Neutrophil (primary cell): ENCODE data around the gene FLT1.

Experiments
- H3K27ac ChIP-seq: fragments of 200-600 bp; sonication (generic); 2 replicates; pipeline ENCODE4 v1.5.1; 2016; ENCODE audit warnings: mild to moderate bottlenecking, moderate library complexity
- H3K27me3 ChIP-seq: fragments of 200-600 bp; sonication (generic); 2 replicates; pipeline ENCODE4 v1.6.0; 2016; ENCODE audit warnings: mild to moderate bottlenecking
- H3K36me3 ChIP-seq: fragments of 200-600 bp; sonication (generic); 2 replicates; pipeline ENCODE4 v1.5.1; 2017
- H3K4me1 ChIP-seq, 2 experiments: fragments of 200-600 bp in 1 of 2; sonication (generic) in 1 of 2; 1 replicate in 1 of 2; 2 replicates in 1 of 2; pipeline versions ENCODE4 v1.5.1 to v1.6.1; 2013 to 2016; ENCODE audit warnings: low read depth in 1 of 2, low read length in 1 of 2, mild to moderate bottlenecking in 1 of 2, moderate library complexity in 1 of 2; ENCODE audit not compliant: control insufficient read depth in 1 of 2, insufficient read depth in 1 of 2
- H3K4me3 ChIP-seq, 2 experiments: fragments of 200-600 bp in 1 of 2; sonication (generic) in 1 of 2; 1 replicate in 1 of 2; 2 replicates in 1 of 2; pipeline ENCODE4 v1.5.1; 2013 to 2016; ENCODE audit warnings: low read depth in 1 of 2, low read length in 1 of 2, mild to moderate bottlenecking in 1 of 2, moderate library complexity in 1 of 2
- H3K9me3 ChIP-seq: fragments of 200-600 bp; sonication (generic); 2 replicates; pipeline ENCODE4 v1.5.1; 2016
- TF ChIP-seq, protein P1 (sequence below): fragments of 200-600 bp; sonication (generic); IDR thresholded peaks from 2 replicates; pipeline ENCODE4 v1.5.1; 2016; ENCODE audit warnings: antibody characterized with exemption

The FLT1 gene

DNA sequence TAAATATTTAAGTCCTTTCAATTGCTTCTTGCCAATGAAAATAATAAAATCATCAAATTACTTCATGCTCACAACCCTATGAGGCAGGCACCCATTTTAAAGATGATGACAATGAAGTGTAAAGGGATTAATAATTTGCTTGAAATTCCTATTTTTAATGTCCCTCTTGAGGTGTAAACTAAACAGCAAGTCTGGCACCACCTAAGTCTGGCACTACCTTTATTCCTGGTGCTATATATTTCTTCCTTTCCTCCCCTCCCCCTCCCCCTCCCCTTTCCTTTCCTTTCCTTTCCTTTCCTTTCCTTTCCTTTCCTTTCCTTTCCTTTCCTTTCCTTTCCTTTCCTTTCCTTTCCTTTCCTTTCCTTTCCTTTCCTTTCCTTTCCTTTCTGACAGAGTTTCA, 42.2 kb downstream of the FLT1 start:
- Histone ChIP-seq H3K9me3 (peaks cover 6% of the 10 kb centered on the region), H3K4me3 (no peak overlapping the region), H3K36me3 (no peaks in the 10 kb centered on the region), H3K27ac (no peak overlapping the region), H3K4me1 (no peaks in the 10 kb centered on the region), H3K27me3 (peaks cover 24% of the 10 kb centered on the region)
- TF ChIP-seq, protein P1, sequence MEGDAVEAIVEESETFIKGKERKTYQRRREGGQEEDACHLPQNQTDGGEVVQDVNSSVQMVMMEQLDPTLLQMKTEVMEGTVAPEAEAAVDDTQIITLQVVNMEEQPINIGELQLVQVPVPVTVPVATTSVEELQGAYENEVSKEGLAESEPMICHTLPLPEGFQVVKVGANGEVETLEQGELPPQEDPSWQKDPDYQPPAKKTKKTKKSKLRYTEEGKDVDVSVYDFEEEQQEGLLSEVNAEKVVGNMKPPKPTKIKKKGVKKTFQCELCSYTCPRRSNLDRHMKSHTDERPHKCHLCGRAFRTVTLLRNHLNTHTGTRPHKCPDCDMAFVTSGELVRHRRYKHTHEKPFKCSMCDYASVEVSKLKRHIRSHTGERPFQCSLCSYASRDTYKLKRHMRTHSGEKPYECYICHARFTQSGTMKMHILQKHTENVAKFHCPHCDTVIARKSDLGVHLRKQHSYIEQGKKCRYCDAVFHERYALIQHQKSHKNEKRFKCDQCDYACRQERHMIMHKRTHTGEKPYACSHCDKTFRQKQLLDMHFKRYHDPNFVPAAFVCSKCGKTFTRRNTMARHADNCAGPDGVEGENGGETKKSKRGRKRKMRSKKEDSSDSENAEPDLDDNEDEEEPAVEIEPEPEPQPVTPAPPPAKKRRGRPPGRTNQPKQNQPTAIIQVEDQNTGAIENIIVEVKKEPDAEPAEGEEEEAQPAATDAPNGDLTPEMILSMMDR = no peak

DNA sequence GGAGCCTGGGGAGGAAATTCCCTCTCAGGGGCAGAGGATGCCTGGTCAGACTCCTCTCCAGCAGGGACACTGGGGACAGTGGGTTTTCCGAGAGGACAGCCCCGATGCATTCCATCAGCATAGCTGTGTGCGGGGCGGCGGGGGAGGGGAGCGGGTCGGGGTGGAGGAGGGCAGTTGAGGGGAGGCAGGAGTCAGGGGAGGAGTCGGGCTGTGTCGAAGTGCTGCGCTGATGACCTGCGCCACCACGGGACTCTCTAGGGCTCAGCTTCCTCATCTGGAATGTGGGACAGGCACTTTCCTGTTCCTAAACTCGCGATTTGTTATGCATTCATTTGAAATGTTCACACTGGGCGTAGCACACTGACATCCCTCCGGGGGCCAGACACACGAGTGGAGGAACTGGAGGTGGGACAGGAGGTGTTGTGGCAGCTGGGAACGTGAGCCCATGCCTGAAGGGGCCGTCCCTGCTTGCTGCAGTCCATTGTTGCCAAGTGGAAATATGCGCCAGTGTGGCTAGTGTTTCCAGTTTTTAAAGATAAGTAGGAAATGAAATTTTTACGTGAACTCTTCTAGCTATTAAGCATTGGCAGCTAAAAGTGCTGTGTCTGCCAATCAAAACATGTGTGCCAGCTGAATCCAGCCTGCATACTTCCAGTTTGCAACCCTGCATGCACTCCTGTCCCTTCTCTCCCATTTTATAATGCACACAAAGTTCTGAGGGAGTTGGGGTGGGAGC, 43.3 kb downstream of the FLT1 start:
- TF ChIP-seq, protein P1 = no peak
- H3K36me3 ChIP-seq = no peaks in the 10 kb centered on the region
- H3K27me3 ChIP-seq = peaks cover 24% of the 10 kb centered on the region
- H3K4me1 ChIP-seq = no peaks in the 10 kb centered on the region
- no peak overlapping the region for H3K4me3 ChIP-seq
- peaks cover 6% of the 10 kb centered on the region for H3K9me3 ChIP-seq
- H3K27ac ChIP-seq = no peak overlapping the region

DNA sequence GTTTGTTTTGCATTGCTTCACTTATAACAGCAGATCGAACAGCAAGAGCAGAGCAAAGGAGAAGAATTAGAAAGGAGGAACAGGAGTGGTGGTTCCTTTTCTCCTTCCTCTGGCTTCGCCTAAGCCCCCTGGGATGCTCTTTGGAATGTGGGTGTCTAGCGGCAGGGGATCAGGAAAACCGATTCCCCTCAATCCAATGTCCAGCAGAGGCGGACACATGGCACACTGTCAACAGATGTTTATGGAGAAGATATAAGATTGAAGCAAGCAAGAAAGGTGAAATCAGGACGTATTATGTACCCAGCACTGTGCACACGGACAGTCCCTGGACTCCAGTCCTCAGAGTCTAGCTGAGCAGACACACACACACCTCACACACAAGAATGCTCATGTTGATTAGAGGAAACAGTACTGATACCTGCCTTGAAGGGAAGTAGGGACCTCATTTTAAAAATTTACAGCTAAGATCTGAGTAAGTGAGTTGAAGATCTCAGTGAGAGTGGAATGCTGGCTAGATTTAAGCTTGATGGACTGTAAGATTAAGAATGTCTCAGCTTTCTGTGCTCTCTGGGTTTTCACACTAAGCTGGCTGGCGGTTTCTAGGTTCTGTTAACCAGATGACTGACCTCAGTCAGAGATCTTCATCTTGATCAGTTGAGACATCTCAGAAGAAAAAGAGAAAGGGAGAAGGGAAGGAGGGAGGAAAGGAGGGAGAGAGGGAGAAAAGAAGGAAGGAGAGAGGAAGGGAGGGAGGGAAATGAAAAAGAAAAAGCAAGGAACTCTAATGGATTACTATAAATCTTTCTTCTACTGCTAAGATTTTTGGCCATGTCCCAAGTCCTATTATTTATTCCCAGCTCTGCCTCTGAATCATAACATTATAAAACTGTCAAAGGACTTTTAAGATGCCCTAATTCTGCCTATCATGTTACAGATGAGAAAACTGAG, 44.8 kb downstream of the FLT1 start:
- H3K4me3 ChIP-seq = no peak overlapping the region
- H3K36me3 ChIP-seq = no peaks in the 10 kb centered on the region
- H3K9me3 ChIP-seq = peaks cover 6% of the 10 kb centered on the region
- H3K27ac ChIP-seq = no peak overlapping the region
- TF ChIP-seq, protein P1 = no peak
- peaks cover 24% of the 10 kb centered on the region for H3K27me3 ChIP-seq
- no peaks in the 10 kb centered on the region for H3K4me1 ChIP-seq

DNA sequence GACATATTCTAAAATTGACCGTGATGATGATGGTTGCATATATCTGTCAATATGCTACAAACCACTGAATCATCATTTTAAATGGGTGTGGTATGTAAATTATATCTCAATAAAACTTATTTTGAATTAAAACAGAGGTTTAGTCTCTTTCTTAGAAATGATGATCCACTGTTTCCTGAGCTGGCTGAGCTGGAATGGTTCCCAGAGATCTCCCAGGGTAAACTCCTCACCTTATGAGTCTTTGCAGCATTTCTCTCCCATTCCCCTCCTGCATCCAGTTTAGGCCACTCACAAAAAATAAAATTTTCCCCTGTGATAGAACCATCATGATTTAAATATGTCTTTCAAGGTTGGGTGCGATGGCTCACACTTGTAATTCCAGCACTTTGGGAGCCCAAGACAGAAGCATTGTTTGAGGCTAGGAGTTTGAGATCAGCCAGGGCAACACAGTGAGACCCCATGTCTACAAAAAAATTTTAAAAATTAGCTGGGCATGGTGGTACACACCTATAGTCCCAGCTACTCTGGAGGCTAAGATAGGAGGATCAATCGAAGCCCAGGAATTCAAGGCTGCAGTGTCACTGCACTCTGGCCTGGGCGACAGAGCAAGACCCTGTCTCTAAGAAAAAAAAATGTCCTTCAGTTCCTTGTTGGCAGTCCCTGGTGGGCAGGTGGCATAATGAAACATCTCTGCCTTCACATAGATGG, 46.1 kb downstream of the FLT1 start:
- TF ChIP-seq, protein P1 = no peak
- Histone ChIP-seq H3K9me3 (peaks cover 8% of the 10 kb centered on the region), H3K27ac (no peak overlapping the region), H3K4me1 (no peaks in the 10 kb centered on the region), H3K36me3 (no peaks in the 10 kb centered on the region), H3K4me3 (no peak overlapping the region), H3K27me3 (peaks cover 17% of the 10 kb centered on the region)

DNA sequence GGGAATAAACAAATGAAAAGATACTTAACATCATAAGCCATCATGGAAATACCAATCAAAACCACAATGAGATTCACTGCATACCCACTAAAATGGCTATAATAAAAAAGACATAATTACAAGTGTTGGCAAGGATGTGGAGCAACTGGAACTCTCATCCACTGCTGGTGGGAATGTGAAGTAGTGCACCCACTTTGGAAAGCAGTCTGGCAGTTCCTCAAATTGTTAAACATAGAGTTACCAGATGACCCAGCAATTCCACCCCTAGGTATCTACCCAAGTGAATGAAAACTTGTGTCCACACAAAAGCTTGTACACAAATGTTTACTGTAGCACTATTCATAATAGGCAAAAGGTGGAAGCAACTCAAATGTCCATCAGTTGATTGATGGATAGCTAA, 46.9 kb downstream of the FLT1 start:
- Histone ChIP-seq H3K27ac (no peak overlapping the region), H3K4me1 (no peaks in the 10 kb centered on the region), H3K27me3 (peaks cover 17% of the 10 kb centered on the region), H3K9me3 (peaks cover 10% of the 10 kb centered on the region), H3K4me3 (no peak overlapping the region), H3K36me3 (no peaks in the 10 kb centered on the region)
- TF ChIP-seq, protein P1 = no peak
